GM23338 (cell line): ENCODE measurements around the gene KRT81. TPM values are rescaled to one million over a fixed set of nuclear protein-coding genes. Genes with fewer than 3 reads are reported as not detected.

Experiments used
- ATAC-seq: fragments of 200-7000 bp; cut with Tn5 transposase; 3 replicates; pipeline ENCODE4 v1.9.1; 2020
- DNase-seq: peaks from one replicate; pipeline ENCODE4 v3.0.0-alpha.2; 2015; ENCODE audit warnings: low spot score
- H2AFZ ChIP-seq: fragments of 200-600 bp; sonication (generic); 2 replicates; pipeline ENCODE4 v1.8.0; 2016; ENCODE audit warnings: antibody characterized with exemption, mild to moderate bottlenecking, moderate library complexity
- H3F3A ChIP-seq: fragments of 200-600 bp; sonication (generic); replicated peaks from 2 replicates; pipeline ENCODE4 v1.8.0; 2017; ENCODE audit warnings: antibody characterized with exemption, mixed run types, low read depth
- H3K27ac ChIP-seq: fragments of 200-600 bp; sonication (generic); 2 replicates; pipeline ENCODE4 v1.6.1; 2016; ENCODE audit warnings: low read depth
- H3K27me3 ChIP-seq: fragments of 200-600 bp; sonication (generic); 2 replicates; pipeline ENCODE4 v1.8.0; 2016; ENCODE audit warnings: mild to moderate bottlenecking, mixed run types, moderate library complexity; ENCODE audit not compliant: insufficient read depth
- H3K36me3 ChIP-seq: fragments of 200-600 bp; sonication (generic); 2 replicates; pipeline ENCODE4 v1.8.0; 2016; ENCODE audit warnings: mild to moderate bottlenecking; ENCODE audit not compliant: insufficient read depth
- H3K4me1 ChIP-seq: fragments of 200-600 bp; sonication (generic); 2 replicates; pipeline ENCODE4 v1.8.0; 2016; ENCODE audit warnings: mild to moderate bottlenecking, moderate library complexity; ENCODE audit not compliant: insufficient read depth
- H3K4me2 ChIP-seq: fragments of 200-600 bp; sonication (generic); 2 replicates; pipeline ENCODE4 v1.7.1; 2017; ENCODE audit warnings: mixed run types
- H3K4me3 ChIP-seq: fragments of 200-600 bp; sonication (generic); 2 replicates; pipeline ENCODE4 v1.6.1; 2016; ENCODE audit warnings: mixed run types
- H3K79me2 ChIP-seq: fragments of 200-600 bp; sonication (generic); replicated peaks from 2 replicates; pipeline ENCODE4 v1.8.0; 2017; ENCODE audit warnings: mild to moderate bottlenecking; ENCODE audit not compliant: insufficient read depth
- H3K9me2 ChIP-seq: fragments of 200-600 bp; sonication (generic); 2 replicates; pipeline ENCODE4 v1.8.0; 2017; ENCODE audit not compliant: insufficient read depth
- H4K20me1 ChIP-seq: fragments of 200-600 bp; sonication (generic); replicated peaks from 2 replicates; pipeline ENCODE4 v1.8.0; 2017; ENCODE audit warnings: mild to moderate bottlenecking; ENCODE audit not compliant: insufficient read depth
- H3K27ac Mint-ChIP-seq: 2 replicates; pipeline ENCODE4 v1.8.0; 2020; ENCODE audit warnings: inconsistent platforms, mild to moderate bottlenecking, moderate library complexity, mixed read lengths
- H3K27me3 Mint-ChIP-seq: 3 replicates; pipeline ENCODE4 v1.8.0; 2022; ENCODE audit warnings: low read depth, mild to moderate bottlenecking, moderate library complexity, mixed read lengths, inconsistent platforms; ENCODE audit not compliant: insufficient read depth, poor library complexity
- H3K36me3 Mint-ChIP-seq: 3 replicates; pipeline ENCODE4 v1.8.0; 2021; ENCODE audit warnings: low read depth, mild to moderate bottlenecking, inconsistent platforms, moderate library complexity, mixed read lengths
- H3K4me1 Mint-ChIP-seq: 3 replicates; pipeline ENCODE4 v1.8.0; 2020; ENCODE audit warnings: mild to moderate bottlenecking, inconsistent platforms, mixed read lengths
- H3K4me3 Mint-ChIP-seq: 3 replicates; pipeline ENCODE4 v1.8.0; 2021; ENCODE audit warnings: moderate library complexity, mild to moderate bottlenecking, inconsistent platforms, mixed read lengths
- H3K9me3 Mint-ChIP-seq: 3 replicates; pipeline ENCODE4 v1.8.0; 2020; ENCODE audit warnings: moderate library complexity, mild to moderate bottlenecking, inconsistent platforms, mixed read lengths
- CTCF ChIP-seq, 2 experiments: fragments of 200-600 bp in 1 of 2; sonication (generic) in 1 of 2; conservative IDR thresholded peaks; 2 replicates each; pipeline versions ENCODE4 v1.5.1 to v1.6.1; 2016 to 2017; ENCODE audit warnings: antibody characterized with exemption in 2 of 2, low read depth in 2 of 2, mild to moderate bottlenecking in 2 of 2, moderate library complexity in 1 of 2
- NANOG ChIP-seq: IDR thresholded peaks from 2 replicates; pipeline ENCODE4 v1.6.1; 2016; ENCODE audit warnings: antibody characterized with exemption, borderline replicate concordance
- REST ChIP-seq: IDR thresholded peaks from one replicate; pipeline ENCODE4 v1.6.1; 2018; ENCODE audit warnings: antibody characterized with exemption; ENCODE audit not compliant: unreplicated experiment
- ZNF114 ChIP-seq: fragments of 250-450 bp; sonication (Bioruptor Pico); IDR thresholded peaks from 2 replicates; pipeline ENCODE4 v1.5.0; 2020; ENCODE audit warnings: mild to moderate bottlenecking, moderate library complexity
- ZNF331 ChIP-seq: fragments of 250-450 bp; sonication (Bioruptor Pico); IDR thresholded peaks from 2 replicates; pipeline ENCODE4 v1.5.0; 2020; ENCODE audit warnings: low read depth, mild to moderate bottlenecking, moderate library complexity
- ZNF462 ChIP-seq: fragments of 250-450 bp; sonication (Bioruptor Pico); IDR thresholded peaks from 2 replicates; pipeline ENCODE4 v1.5.0; 2020; ENCODE audit warnings: mild to moderate bottlenecking, moderate library complexity
- polyA plus RNA-seq: library from polyadenylated mRNA; unstranded; fragments of >200 nt; fragmentation: Nextera tagmentation; extraction: Ambion mirVana; gene quantifications from 2 replicates; pipeline ENCODE4 v1.2.1, GENCODE V29; 2016
- total RNA-seq: library from RNA; depleted of rRNA; stranded (reverse); fragments of >200 nt; shearing (Covaris generic); gene quantifications from 2 replicates; pipeline ENCODE4 v1.2.3, GENCODE V29; 2014

KRT81 gene
- total and polyA plus RNA-seq, 2 experiments from 2014 or later: not detected

- TF ChIP-seq ZNF462 (no peak), ZNF331 (CRISPR knock-in tag) (no peak), ZNF114 (CRISPR knock-in tag) (no peak)
These were observed 24.8 kb downstream of the KRT81 start (continued) for GRCh38 chr12:52266514-52266913.

GRCh38 chr12:52264435-52264825 is 26.9 kb downstream of the KRT81 start:
- Mint-ChIP-seq H3K9me3 (peaks cover 32% of the 10 kb centered on the region), H3K36me3 (peaks cover under 1% of the 10 kb centered on the region; the same call in 1 of the 3 replicates), H3K4me3 (no peak overlapping the region), H3K4me1 (peaks cover 7% of the 10 kb centered on the region), H3K27ac (no peak overlapping the region), H3K27me3 (peaks cover 6% of the 10 kb centered on the region)
- H3K4me1 ChIP-seq: no peaks in the 10 kb centered on the region
- no peak for ATAC-seq
- H3K4me2 ChIP-seq: no peak overlapping the region
- peaks cover 9% of the 10 kb centered on the region for H3K9me2 ChIP-seq
- no peaks in the 10 kb centered on the region for H3K36me3 ChIP-seq
- H4K20me1 ChIP-seq: no peaks in the 10 kb centered on the region
- DNase-seq: no peak
- no peaks in the 10 kb centered on the region for H3F3A ChIP-seq
- peaks cover 8% of the 10 kb centered on the region for H3K27me3 ChIP-seq
- no peaks in the 10 kb centered on the region for H3K79me2 ChIP-seq
- H3K27ac ChIP-seq: no peak overlapping the region
- H2AFZ ChIP-seq: no peak overlapping the region
- H3K4me3 ChIP-seq: no peak overlapping the region
- no peak for TF ChIP-seq REST
- TF ChIP-seq ZNF114 (CRISPR knock-in tag): no peak
- no peak for TF ChIP-seq NANOG
- no peak for TF ChIP-seq CTCF (conservative IDR thresholded peaks at IDR 0.05; ENCODE audit: low read depth in 2 of 2)
